ENCODE data around the gene LRG1.
"Not testable (repeated sequence)": the region's sequence is repeated elsewhere in the genome, so short reads cannot be mapped to it uniquely, and the experiment has no call there.

LRG1 gene

DNA sequence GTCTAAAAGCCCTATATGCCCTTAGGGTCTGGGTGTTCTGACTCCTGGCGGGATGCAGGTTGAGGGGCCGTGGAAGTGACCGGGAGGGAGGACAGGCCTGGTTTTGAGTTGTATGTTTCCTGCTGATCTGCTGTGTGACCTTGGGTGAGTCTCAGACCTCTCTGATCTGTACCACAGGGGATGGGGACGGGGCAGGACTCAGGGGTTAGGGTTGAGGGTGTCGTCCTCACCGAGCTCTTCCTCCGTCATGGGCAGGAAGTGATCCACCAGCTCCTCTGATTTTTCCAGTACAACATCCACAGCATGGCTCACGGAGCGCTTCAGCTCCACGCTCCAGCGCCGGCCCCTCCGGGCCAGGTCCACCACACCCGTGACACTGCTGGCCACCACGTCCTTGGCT, 11.0 kb downstream of the LRG1 start:
- no peak for DNase-seq (ENCODE audit: low read depth)
- no peak overlapping the region for H3K4me3 ChIP-seq (ENCODE audit: control insufficient read depth, low read depth, low read length)
- TF ChIP-seq, protein P1, sequence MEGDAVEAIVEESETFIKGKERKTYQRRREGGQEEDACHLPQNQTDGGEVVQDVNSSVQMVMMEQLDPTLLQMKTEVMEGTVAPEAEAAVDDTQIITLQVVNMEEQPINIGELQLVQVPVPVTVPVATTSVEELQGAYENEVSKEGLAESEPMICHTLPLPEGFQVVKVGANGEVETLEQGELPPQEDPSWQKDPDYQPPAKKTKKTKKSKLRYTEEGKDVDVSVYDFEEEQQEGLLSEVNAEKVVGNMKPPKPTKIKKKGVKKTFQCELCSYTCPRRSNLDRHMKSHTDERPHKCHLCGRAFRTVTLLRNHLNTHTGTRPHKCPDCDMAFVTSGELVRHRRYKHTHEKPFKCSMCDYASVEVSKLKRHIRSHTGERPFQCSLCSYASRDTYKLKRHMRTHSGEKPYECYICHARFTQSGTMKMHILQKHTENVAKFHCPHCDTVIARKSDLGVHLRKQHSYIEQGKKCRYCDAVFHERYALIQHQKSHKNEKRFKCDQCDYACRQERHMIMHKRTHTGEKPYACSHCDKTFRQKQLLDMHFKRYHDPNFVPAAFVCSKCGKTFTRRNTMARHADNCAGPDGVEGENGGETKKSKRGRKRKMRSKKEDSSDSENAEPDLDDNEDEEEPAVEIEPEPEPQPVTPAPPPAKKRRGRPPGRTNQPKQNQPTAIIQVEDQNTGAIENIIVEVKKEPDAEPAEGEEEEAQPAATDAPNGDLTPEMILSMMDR (IDR thresholded peaks at IDR 0.05; ENCODE audit: control insufficient read depth, insufficient read depth, low read depth, low read length, missing control alignments): no peak

DNA sequence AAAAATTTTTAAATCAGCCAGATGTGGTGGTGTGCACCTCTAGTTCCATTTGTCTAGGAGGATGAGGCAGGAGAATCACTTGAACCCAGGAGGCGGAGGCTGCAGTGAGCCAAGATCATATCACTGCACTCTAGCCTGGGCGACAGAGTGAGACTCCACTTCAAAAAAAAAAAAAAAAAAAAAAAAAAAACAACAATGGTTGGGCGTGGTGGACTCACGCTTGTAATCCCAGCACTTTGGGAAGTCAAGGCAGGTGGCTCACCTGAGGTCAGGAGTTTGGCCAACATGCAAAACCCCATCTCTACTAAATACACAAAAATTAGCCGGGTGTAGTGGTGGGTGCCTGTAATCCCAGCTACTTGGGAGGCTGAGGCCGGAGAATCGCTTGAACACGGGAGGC, 12.5 kb downstream of the LRG1 start:
- not testable (repeated sequence) for DNase-seq (ENCODE audit: low read depth); H3K4me3 ChIP-seq (ENCODE audit: control insufficient read depth, low read depth, low read length)

DNA sequence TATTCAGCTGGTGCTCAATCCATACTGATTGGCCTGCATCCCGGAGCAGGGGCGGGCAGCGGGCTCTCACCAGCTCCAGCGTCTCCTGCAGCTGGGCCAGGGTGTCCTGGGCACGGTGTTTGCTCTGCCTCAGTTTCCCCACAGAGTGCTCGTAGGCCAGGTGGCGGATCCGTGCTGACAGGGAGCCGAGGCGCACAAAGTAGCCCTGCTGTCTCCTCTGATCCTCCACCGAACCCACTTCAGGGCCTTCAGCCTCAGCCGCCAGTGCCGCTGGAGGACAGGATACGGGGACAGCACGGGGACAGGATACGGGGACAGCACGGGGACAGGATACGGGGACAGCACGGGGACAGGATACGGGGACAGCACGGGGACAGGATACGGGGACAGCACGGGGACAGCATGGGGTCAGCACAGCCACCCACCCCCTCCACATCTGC, 14.3 kb downstream of the LRG1 start:
- no peak for DNase-seq (ENCODE audit: low read depth)
- H3K4me3 ChIP-seq (ENCODE audit: control insufficient read depth, low read depth, low read length): no peak overlapping the region
- TF ChIP-seq, protein P1 (IDR thresholded peaks at IDR 0.05; ENCODE audit: control insufficient read depth, insufficient read depth, low read depth, low read length, missing control alignments): no peak

GRCh38 chr19:4524808-4525562, 14.9 kb downstream of the LRG1 start:
- no peak for DNase-seq (ENCODE audit: low read depth)
- no peak overlapping the region for H3K4me3 ChIP-seq (ENCODE audit: control insufficient read depth, low read depth, low read length)
- TF ChIP-seq, protein P1 (IDR thresholded peaks at IDR 0.05; ENCODE audit: control insufficient read depth, insufficient read depth, low read depth, low read length, missing control alignments): peak; percentile 82

DNA sequence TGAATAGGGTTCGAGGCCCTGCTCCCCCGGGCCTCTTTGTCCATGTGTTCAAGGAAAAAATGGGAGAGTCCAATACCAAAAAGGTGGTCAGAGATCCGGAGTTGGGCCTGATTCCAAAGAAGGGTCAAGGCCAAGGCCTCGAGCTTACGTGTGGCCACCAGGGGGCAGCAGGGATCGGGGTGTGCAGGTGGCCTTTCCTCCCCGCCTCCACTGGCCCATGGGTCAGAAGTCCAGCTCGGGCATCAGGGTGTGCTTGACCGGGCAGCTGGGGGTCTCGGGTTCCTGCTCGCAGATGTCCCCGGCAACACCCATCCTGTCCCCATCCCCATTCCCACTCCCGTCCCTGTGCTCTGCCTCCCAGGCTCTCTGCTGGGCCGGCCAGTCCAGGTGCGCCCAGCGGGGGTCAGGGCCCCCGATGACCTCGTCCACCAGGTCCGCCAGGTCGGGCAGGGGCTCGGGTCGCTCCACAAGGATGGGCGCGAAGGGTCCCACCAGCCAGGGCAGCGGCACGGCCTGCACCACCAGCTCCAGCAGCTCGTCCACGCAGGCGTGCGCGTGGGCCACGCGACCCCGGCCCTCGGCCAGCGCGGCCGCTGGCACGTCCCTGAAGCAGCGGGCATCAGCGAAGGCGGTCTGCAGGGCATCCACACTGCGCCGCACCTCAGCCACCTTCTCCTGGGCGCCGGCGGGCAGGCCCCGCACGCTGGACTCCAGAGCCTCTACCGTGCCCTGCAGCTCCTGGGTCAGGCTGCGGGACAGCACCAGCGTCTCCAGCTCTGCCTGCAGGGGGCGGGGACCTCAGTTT, 16.3 kb downstream of the LRG1 start:
- TF ChIP-seq, protein P1 (IDR thresholded peaks at IDR 0.05; ENCODE audit: control insufficient read depth, insufficient read depth, low read depth, low read length, missing control alignments): peak; percentile 76
- DNase-seq (ENCODE audit: low read depth): no peak
- H3K4me3 ChIP-seq (ENCODE audit: control insufficient read depth, low read depth, low read length): no peak overlapping the region

DNA sequence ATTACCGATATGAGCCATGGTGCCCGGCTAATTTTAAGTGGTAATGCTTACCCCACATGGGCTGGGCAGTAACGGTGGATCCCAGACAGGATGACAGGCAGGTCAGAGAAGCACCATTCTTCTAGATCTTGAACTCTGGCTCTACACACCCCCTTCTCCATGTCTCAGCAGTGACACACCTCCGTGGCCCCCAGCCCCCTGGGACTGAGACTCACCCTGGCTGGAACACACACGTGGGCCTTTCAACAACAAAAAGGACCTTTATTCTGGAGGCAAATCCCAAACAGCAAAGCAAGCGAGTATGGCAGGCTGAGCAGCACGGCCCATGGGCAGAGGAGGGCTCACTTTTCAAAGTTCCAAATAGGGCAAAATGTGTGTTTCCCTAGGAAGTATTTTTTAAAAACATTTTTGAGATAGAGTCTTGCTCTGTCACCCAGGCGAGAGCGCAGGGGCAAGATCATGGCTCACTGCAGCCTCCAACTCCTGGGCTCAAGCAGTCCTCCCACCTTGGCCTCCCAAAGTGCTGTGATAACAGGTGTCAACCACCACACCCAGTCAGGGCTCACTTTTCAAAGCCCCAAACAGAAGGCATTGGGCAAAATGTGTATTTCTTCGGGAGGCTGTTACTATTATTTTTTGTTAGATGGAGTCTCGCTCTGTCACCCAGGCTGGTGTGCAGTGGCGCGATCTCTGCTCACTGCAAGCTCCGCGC, 17.4 kb downstream of the LRG1 start:
- TF ChIP-seq, protein P1 (IDR thresholded peaks at IDR 0.05; ENCODE audit: control insufficient read depth, insufficient read depth, low read depth, low read length, missing control alignments): no peak
- DNase-seq (ENCODE audit: low read depth): no peak
- no peak overlapping the region for H3K4me3 ChIP-seq (ENCODE audit: control insufficient read depth, low read depth, low read length)
